Testis (tissue), 2 donors: ENCODE results near the gene EPB41L1.

ENCODE experiments used
- POLR2A ChIP-seq: fragments of 450-650 bp; IDR thresholded peaks from one replicate; pipeline ENCODE4 v1.6.1; 2017; ENCODE audit warnings: antibody characterized with exemption, mild to moderate bottlenecking, moderate library complexity
- TF ChIP-seq, protein P1 (sequence below), 3 experiments: fragments of 450-650 bp in 2 of 3; fragments of 200-600 bp in 1 of 3; sonication (generic) in 1 of 3; IDR thresholded peaks; one replicate each; pipeline ENCODE4 v1.5.1; 2016 to 2019; ENCODE audit warnings: antibody characterized with exemption in 3 of 3, mild to moderate bottlenecking in 2 of 3, moderate library complexity in 1 of 3

DNA sequence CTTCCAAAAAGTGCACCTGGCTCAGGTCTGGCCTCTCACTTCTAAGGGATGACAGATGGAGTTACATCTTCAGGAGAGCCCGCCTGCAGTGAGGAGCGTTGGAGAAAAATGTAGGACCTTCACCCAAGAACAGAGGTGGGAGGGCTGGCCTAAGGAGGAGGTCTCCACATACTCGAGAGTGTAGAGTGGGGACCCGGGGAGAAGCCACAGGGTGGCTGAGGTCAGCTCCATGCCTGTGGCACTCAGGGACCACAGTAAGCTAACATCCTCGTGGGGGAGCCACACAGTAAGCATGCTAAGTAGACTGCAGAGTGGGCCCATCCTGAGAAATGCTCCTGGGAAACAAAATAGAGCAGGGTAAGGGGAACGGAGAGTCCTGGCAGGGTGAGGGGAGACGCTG is 105.8 kb downstream of the EPB41L1 start:
- TF ChIP-seq, protein P1, sequence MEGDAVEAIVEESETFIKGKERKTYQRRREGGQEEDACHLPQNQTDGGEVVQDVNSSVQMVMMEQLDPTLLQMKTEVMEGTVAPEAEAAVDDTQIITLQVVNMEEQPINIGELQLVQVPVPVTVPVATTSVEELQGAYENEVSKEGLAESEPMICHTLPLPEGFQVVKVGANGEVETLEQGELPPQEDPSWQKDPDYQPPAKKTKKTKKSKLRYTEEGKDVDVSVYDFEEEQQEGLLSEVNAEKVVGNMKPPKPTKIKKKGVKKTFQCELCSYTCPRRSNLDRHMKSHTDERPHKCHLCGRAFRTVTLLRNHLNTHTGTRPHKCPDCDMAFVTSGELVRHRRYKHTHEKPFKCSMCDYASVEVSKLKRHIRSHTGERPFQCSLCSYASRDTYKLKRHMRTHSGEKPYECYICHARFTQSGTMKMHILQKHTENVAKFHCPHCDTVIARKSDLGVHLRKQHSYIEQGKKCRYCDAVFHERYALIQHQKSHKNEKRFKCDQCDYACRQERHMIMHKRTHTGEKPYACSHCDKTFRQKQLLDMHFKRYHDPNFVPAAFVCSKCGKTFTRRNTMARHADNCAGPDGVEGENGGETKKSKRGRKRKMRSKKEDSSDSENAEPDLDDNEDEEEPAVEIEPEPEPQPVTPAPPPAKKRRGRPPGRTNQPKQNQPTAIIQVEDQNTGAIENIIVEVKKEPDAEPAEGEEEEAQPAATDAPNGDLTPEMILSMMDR (IDR thresholded peaks at IDR 0.05), result no peak
- TF ChIP-seq POLR2A, result no peak
